ENCODE data around the gene NLGN4X.

Gene NLGN4X

GRCh38 chrX:6026429-6026828 is 202.2 kb downstream of the NLGN4X start:
- no peak for TF ChIP-seq CTCF (conservative IDR thresholded peaks at IDR 0.05; ENCODE audit: low read depth)
- POLR2A ChIA-PET (ENCODE audit: low non-redundant PET) = no interaction called here
- CTCF ChIA-PET = no interaction called here
- H3K27ac ChIP-seq = no peak overlapping the region
- DNase-seq (ENCODE audit: low spot score) = no peak

GRCh38 chrX:6024204-6024603 is 204.5 kb downstream of the NLGN4X start:
- DNase-seq (ENCODE audit: low spot score) = no peak
- POLR2A ChIA-PET (ENCODE audit: low non-redundant PET) = no interaction called here
- H3K27ac ChIP-seq = no peak overlapping the region
- CTCF ChIA-PET = no interaction called here
- TF ChIP-seq CTCF (conservative IDR thresholded peaks at IDR 0.05; ENCODE audit: low read depth) = no peak

GRCh38 chrX:6021316-6022091 is 207.2 kb downstream of the NLGN4X start:
- POLR2A ChIA-PET (ENCODE audit: low non-redundant PET) = no interaction called here
- CTCF ChIA-PET = no interaction called here
- DNase-seq (ENCODE audit: low spot score) = no peak
- no peak overlapping the region for H3K27ac ChIP-seq
- no peak for TF ChIP-seq CTCF (conservative IDR thresholded peaks at IDR 0.05; ENCODE audit: low read depth)

- no peak for TF ChIP-seq CTCF (conservative IDR thresholded peaks at IDR 0.05; ENCODE audit: low read depth)
- ChIA-PET POLR2A (ENCODE audit: low non-redundant PET) (no interaction called here), CTCF (no interaction called here)
Observed at GRCh38 chrX:6019076-6019475, 209.6 kb downstream of the NLGN4X start.

GRCh38 chrX:6015423-6015822 is 213.2 kb downstream of the NLGN4X start:
- DNase-seq (ENCODE audit: low spot score) = no peak
- ChIA-PET CTCF (no interaction called here), POLR2A (ENCODE audit: low non-redundant PET) (no interaction called here)
- H3K27ac ChIP-seq = no peak overlapping the region
- TF ChIP-seq CTCF (conservative IDR thresholded peaks at IDR 0.05; ENCODE audit: low read depth) = no peak

More at GRCh38 chrX:6019076-6019475, 209.6 kb downstream of the NLGN4X start:
- H3K27ac ChIP-seq = no peak overlapping the region
- DNase-seq (ENCODE audit: low spot score) = no peak

- no peak for DNase-seq (ENCODE audit: low spot score)
- ChIA-PET POLR2A (ENCODE audit: low non-redundant PET) (no interaction called here), CTCF (no interaction called here)
- H3K27ac ChIP-seq = no peak overlapping the region
- TF ChIP-seq CTCF (conservative IDR thresholded peaks at IDR 0.05; ENCODE audit: low read depth) = no peak
Observed at GRCh38 chrX:6012357-6012756, 216.3 kb downstream of the NLGN4X start.

Data from RWPE1 (cell line).